Activated T-cell treated with anti-CD3 and anti-CD28 coated beads for 1 hour (primary cell): Measurements from ENCODE around the gene KIF13A.
"Not testable (repeated sequence)": the region's sequence is repeated elsewhere in the genome, so short reads cannot be mapped to it uniquely, and the experiment has no call there.

Experiments used
- DNase-seq: peaks from one replicate; pipeline ENCODE4 v3.0.0-alpha.2; 2020; ENCODE audit warnings: low read depth

Gene KIF13A

GRCh38 chr6:17932330-17932852 lies 55.0 kb downstream of the KIF13A start:
- DNase-seq = no peak

GRCh38 chr6:17931227-17931626 lies 56.2 kb downstream of the KIF13A start:
- no peak for DNase-seq

DNA sequence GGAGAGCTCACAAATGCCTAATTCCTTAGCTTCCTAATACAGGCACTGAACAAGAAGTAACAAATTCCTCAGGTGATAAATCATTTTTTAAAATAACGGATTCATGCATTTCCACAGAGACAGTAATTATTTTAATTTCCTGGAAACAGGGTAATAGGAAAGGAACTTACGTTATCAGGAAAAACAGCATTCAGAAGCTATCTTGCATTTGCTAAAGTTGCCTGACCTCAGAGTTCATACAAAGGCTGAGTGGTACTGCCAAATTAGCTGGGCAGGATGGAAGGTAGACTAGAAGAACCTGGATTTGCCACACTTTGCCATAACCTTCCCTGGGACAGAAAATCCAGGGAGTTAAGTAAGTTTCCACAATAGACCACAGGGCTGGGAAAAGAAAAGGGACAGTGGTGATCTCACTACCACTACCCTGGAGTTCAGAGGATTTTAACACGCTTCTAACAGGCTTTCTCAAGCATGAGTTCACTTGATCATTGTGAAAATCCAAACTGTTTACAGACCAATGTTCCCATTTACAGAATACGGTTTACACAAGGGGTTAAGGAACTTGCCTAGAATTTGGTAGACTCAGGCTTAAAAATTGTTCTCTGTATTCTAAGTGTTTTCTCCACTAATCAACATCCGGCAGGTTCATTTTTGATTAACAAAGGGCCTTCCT lies 57.0 kb downstream of the KIF13A start:
- no peak for DNase-seq

GRCh38 chr6:17928514-17929430 lies 58.7 kb downstream of the KIF13A start:
- DNase-seq = no peak

- no peak for DNase-seq
These were observed 59.7 kb downstream of the KIF13A start for GRCh38 chr6:17927705-17928104.

- DNase-seq = no peak
These were observed 64.0 kb downstream of the KIF13A start for GRCh38 chr6:17923401-17923863.

GRCh38 chr6:17921454-17921853 lies 66.0 kb downstream of the KIF13A start:
- DNase-seq = no peak

- DNase-seq = no peak
These were observed 67.9 kb downstream of the KIF13A start for GRCh38 chr6:17919496-17919895.

DNA sequence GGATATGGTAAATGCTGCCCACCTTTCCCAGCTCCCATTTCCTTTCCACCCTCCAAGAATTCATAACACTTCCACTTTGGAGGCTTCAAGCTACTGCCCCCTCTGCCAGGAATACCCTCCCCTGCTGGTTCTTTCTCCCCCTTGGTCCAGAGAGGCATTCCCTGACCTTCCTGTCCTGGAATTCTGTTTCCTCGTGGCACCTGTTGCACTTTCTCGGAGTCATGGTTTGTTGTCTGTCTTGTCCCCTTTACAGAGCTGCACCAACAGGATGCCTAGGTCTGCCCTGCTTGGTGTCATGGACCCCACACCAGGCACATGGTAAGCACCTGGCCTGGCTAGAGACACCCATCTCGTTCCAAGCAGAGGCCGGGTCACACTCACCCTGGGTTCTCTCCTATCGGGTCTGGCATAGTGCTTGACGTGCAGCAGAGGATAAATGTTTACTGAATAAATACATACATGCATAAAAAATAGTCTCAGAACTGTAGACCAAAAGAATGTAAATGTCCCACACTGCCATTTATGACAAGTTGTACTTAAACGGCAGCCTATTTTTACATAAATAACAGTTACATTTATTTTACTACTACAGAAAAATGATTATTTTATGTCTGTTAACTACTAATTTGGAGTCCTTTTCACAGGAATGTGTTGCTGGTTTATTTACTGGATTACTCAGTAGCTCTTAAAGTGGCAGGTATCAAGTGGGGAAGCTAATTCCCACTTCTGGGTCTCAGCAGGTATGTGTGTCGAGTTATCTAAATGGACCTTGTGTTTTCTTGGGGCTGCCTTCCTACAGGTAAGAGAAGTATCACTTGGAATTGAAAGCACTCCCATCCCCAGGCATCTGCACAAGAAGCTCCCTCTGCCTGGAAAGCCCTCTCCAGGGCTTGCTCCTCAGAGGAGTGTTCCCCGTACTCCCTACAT lies 69.3 kb downstream of the KIF13A start:
- no peak for DNase-seq

DNA sequence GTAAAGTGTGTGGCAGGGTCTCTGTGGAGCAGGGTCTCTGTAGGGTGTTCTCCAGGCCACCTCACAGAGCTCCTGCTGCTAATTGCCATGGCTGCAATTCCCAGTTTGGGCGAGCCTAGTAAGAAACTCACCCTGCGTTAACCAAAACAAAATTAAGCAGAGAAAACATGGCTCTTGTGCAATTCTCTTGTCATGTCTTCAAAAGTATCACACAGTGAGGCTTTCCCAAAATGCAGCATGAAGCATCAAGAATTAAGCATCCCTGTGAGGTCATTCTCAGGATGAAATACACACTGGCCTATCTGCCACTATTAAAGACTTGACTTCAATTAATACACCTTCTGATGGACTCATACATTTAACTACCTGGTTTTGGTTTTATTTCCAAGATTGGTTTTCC lies 72.8 kb downstream of the KIF13A start:
- no peak for DNase-seq

DNA sequence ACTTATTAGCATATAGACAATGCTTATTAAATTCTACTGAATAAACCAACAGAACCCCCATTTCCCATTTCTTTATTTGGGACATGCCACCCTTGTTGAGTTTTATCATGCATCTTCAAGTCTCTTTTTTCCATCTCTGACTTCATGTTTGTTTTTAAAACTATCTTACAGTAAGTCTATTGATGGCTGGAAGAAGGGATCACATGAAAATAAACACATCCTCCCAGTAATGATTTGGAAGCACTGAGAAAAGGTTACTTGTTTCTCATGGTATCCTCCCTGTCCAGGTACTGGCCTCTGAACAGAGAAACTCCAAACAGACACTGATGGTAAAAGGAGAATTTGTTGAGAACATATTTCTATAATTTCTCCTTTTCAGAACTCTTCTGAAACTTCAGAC lies 74.9 kb downstream of the KIF13A start:
- DNase-seq = no peak

DNA sequence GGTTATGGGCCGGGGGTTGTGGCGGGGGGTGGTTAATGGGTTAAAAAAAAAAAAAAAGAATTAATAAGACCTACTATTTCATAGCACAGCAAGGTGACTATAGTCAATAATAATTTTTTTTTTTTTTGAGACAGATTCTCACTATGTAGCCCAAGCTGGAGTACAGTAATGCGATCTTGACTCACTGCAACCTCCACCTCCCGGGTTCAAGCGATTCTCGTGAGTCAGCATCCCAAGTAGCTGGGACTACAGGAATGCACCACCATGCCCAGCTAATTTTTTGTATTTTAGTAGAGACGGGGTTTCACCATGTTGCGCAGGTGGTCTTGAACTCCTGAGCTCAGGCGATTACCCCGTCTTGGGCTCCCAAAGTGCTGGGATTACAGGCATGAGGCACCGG lies 75.8 kb downstream of the KIF13A start:
- DNase-seq = not testable (repeated sequence)

DNA sequence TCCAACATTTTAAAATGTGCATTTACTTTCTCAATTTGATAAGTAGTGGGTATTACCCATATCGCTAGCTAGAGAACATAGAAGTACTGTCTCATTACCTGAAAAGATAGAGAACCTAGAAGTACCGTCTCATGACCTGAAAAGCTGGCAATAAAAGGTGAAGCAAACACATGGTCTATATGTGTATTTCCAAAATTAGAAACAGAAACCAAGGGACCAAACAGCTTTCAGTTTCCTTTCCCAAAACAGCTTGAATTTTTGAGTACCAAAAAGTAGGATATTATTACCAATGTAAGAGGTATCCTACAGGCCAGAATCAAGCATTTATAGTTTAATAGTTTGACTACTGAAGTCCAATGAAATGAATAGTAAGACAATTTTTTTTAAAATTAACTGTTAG lies 77.2 kb downstream of the KIF13A start:
- DNase-seq = no peak

DNA sequence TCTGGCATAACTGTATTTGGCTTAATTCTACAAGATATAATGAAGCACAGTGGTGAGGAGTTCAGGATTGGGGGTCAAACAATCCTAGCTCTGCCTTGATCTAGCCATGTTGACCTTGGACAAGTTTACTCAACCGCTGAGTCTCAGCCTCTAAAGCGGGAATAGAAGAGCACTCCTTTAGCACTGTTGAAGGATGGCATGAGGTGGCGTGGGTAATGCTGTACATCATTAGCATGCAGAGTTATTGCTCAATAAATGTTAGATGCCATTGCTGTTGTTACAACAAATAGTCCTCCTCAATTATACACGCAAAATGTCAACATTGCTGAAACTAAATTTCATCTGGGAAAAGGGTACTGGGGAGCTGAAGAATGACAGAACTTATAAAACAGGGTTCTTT lies 78.6 kb downstream of the KIF13A start:
- no peak for DNase-seq

DNA sequence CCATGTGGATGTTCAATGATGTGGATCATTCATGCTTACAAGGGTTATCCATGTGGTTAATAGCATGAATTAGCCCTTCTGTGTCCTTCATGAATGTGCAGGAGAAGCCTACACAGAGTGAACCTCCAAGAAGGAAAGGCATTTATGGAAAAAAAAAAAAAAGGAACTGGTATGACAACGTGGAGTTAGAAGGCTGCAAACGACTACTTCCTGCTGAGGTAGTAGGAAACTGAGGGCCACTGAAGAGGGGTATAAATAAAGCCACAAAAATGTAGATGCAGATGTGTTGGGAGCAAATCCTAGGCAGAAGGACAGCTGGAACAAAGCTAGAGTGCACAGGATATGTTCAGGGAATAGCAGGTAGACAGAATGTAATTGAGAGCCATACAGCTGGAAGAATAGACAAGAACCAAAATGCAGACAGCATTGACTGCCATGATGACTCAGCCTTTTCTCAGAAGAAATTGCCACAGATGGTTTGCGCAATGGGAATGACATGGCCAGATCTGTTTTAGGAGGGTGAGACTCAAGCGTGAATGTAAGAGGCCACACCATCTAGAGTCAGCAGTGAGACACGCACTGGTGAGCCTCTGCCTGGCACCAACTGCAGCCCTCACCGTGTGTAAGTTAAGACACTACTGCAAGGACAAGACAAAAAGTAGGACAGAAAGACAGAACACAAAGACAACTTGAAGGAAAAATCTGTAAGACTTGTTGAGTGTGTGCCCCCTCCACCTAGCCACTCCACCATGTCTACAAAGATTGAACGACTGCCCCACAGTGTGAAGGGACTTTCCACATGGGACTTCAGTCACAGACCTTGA lies 79.8 kb downstream of the KIF13A start:
- DNase-seq = no peak

- DNase-seq = no peak
These were observed 81.5 kb downstream of the KIF13A start for GRCh38 chr6:17905611-17906592.

- no peak for DNase-seq
These were observed 82.8 kb downstream of the KIF13A start for GRCh38 chr6:17904491-17905120.

DNA sequence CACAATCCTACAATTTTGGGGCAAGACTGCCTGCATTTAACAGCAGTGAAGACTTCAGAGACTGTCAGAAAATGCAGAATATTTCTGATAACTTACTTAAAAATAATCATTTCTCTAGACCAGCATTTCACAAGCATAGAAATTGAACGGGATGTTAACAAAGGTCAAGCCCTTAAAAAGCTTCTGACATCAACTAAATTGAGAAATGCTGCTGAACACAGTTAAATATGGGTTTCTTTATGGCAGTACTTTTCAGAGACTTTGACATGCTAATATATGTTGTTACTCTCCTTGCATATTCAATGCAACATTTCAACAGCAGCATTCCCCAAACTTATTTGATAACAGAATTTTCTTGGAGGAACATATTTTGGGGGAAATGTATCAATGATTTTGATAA lies 84.5 kb downstream of the KIF13A start:
- no peak for DNase-seq

DNA sequence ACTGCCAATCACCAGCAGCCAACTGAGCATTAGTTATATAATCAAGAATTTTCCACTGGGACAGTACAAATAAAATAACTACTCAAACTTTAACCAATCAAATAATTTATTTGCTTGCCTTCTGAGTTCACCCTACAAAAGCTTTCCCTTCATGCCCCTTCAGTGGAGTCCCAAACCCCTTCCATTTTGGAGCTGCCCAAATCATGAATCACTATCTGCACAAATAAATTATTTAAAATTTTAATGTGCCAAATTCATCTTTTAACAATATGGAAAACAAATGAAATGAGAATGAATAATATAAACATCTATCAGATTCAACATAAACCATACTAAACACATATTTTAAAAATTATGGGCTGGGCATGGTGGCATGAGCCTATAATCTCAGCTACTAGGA lies 85.9 kb downstream of the KIF13A start:
- no peak for DNase-seq
